HG03064 (cell line): ENCODE measurements around the gene HTR6.
"Not testable (repeated sequence)": the region's sequence is repeated elsewhere in the genome, so short reads cannot be mapped to it uniquely, and the experiment has no call there.

Experiments
- ATAC-seq: cut with Tn5 transposase; IDR thresholded peaks from one replicate; pipeline ENCODE4 v1.9.1; 2021; ENCODE audit warnings: low read depth; ENCODE audit not compliant: unreplicated experiment

The HTR6 gene

DNA sequence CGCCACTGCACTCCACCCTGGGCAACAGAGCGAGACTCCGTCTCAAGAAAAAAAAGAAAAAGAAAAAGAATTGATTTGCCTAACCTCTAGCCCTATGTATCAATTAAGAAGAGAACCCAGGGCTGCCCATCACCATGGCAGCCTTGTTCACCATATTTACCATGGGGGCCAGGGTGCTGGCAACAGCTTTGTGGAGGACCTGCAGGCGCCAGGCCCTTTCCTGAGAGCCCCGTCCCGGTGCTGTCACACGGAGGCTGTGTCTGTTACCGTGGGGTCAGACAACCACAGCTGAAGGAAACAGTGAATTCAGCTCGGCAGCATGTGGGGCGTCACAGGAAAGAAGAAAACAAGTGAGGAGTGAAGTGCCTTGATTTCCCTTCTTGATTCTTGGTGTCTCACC is 27.1 kb upstream of the HTR6 start:
- no peak for ATAC-seq

DNA sequence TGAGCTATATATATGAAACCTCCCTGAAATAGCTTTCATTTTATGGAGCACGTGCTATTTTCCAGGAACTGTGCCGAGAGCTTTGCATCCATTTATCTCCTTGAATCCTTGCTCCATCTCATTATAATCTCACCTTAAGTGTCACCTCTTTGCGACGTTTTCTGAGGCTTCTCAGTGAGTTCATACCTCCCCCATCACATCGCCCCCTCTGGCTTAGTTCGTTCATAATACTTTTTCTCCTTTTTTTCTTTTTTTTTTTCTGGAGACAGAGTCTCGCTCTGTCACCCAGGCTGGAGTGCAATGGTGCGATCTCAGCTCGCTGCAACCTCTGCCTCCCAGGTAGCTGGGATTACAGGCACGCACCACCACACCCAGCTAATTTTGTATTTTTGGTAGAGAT is 25.4 kb upstream of the HTR6 start:
- ATAC-seq = not testable (repeated sequence)

DNA sequence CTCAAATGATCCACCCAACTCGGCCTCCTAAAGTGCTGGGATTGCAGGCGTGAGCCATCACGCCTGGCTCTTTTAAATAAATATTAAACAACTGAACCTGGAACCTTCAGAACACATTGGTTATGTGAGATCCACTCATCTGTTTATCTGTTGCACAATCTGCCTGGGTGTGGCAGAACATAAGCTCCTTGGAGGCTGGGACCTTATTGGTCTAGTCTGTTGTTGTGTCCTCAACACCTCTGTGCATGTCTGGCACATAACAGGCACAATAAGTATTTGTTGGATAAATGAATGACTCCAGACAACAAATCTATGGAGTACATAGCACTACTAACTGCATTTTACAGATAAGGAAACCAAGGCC is 24.7 kb upstream of the HTR6 start:
- no peak for ATAC-seq

DNA sequence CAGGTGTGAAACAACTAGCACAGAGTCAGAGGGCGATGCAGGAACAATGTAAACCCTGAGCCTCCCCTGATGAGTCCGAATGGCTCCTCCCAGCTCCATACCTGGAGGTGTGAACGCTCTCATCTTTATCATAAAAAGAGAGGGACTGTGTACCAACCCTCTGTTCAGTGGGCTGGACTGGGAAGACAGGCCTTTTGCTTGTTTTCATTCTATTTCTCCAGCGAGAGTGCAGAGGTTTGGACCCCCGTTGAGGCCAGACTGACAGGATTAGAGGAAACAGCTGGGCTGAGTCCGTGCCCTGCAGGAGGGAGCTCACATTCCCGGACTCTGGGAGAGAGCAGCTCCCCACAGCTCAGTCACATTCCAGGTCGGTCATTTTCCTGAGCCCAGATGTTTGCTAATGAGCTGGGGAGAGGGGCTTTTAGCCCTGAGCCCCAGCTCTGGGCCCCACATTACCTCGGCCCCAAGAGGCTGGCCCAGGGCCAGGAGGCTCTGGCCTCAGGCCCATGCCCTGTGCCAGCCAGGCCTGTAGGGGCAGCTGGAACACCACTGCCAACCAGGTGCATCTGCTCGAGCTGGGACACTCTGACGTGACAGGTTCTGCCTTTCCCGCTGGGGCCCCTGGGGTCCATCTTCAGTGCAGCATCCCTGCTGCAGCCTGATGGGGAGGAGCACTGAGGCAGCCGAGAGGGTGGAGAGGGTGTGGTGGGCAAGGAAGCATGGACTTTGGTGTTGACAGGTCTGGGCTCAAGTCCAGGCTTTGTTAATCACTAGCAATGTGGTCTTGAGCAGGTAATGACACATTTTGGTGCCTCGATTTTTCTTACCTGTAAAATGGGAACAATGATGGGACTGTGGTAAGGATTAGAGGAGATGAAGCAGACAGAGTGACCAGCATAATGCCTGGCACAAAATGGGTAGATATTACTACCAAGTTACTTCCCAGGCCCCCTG is 24.0 kb upstream of the HTR6 start:
- ATAC-seq = no peak

DNA sequence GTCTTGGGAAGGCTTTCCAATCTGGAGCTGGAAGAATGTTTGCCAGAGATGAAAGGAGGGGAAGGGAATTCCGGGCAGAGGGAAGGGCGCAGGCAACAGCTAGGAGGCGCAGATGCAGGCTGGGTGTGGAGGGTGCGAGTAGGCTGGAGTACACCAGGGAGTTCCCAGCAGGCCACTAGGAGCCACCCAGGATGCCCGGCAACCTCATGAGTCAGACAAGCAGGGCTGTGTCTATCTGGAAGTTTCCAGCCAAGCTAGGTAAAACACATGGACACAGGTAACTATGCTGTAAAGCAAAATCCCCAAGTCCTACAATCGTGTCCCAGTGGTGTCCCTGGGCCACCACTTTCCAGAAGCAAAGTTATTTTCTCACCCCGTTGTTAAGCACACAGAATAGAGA is 21.6 kb upstream of the HTR6 start:
- no peak for ATAC-seq

DNA sequence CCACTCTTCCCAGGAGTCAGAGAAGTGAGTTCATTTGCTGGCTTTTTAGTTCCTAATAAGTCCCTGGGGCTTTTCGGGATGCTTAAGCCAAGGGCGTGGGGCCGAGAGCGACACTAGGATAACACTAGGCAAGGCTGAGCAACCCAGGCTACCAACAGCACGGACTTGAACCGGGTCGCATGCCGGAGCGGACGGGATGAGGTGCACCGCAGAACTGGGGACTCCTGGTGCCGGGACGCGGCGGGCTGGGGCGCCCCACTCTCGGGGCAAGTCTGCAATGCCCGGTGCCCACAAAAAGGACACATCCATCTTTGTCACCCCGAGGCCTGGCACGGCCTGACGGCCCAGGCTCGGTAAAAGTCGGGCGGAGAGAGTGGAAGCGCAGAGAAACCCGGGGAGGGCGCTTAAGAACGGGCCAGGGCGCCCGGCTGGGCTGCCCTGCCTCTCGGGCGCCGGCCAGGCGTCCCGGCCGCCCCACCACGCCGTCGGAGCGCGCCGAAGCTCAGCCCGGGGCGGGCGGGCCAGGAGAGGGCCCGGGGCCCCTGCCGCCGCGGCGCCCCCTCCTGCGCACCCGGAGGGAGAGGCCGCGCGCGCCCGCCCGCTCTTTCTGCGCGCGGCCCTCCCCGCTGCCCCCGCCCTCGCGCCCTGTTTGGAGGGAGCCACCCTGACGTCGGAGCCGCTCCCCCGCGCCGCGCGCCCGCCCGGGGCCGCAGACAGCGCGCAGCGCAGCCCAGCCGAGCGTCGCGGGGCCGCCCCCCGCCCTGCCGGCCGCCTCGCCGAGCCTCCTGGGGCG is 20.9 kb upstream of the HTR6 start, which contains the start of gene NBL1:
TSS of gene NBL1 (plus strand) at position 710 of the 793 bp plus-strand sequence. CDS start 10,720 bp downstream, outside the sequence.
- no peak for ATAC-seq

DNA sequence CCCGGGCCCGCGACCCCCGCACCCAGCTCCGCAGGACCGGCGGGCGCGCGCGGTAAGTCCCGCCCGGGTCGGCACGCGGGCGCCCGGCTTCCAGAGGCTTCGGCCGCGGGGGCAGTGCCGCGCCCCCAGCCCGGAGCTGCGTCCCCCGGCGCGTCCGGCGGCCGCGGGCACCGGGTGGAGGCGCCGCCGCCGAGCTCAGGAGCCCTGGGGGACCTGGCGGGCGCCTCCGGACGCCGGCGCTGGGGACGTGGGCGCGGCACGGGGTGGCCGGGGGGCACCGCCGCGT is 20.3 kb upstream of the HTR6 start:
- ATAC-seq = no peak

DNA sequence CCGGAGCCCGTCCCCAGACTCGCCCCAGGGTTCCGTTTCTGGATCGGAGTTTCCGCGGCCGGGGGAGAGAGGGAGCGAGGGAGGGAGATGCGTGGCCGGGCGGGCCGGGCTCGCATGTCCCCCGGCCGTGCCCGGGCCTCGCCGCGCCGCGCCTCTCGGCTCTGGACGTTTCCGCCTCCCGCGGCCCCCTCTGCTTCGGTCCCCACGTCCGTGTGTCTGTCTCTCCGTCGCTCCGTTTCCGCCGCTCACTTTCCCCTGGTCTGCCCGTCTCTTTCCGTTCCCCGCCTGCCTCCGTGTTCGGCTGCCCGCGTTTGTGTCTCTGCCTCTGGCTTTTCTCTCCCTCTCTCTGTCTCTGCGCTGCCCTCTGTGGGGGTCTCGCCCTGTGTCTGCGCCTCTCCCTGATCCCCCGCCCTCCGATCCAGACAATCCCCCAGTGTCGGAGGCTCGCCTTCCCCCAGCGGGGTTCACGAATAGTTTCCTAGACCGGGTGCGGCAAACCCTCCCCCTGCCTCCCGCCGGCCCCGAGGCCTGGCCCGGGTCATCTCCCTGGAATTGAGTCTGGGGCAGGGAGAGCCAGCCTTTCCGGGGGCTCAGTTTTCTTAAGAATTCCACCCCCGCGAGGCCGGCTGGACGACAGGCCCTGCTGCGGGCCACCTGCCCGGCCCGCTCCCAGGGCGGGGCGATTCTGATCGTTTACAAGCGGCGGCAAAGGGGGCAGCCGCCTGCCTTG is 19.8 kb upstream of the HTR6 start:
- no peak for ATAC-seq

DNA sequence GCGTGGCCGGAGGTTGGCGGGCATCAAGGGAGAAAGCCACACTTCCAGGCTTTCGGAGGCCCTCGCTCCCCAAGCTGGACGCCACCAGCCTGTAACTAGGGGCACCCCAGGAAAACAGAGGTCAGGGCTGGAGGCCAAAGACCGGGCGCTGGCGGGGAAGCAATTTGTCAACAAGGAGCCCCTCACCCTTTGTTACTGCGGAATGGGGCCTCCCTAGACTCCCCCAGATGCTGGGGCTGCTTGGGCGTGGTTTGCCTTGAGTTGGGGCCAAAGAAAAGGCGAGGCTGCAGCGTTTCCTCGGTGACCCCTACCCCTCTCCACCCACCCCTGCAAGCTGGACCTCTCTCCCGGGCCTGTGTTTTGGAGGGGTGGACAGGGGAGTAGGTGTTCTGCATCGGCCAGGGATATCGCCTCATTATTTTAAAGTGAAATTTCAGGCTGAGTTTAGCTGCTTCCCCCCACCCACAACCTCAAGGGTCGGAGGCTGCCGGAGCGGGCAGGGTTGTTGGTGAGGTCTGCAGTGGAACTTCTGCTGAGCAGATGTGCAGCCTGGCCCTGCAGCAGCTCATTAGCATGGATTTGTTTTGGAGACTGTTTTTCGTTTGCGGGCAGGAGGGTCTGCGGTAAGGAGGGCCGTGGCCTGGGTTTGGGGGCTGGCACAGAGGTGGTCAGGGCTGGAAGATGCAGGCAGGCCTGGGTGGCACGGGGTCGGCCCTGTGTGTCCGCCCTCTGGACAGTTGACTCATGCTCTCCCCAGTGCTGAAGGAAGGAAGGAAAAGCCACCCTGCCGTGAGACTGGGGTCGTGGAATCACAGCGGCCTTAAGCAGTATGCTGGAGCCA is 19.0 kb upstream of the HTR6 start:
- ATAC-seq = no peak

DNA sequence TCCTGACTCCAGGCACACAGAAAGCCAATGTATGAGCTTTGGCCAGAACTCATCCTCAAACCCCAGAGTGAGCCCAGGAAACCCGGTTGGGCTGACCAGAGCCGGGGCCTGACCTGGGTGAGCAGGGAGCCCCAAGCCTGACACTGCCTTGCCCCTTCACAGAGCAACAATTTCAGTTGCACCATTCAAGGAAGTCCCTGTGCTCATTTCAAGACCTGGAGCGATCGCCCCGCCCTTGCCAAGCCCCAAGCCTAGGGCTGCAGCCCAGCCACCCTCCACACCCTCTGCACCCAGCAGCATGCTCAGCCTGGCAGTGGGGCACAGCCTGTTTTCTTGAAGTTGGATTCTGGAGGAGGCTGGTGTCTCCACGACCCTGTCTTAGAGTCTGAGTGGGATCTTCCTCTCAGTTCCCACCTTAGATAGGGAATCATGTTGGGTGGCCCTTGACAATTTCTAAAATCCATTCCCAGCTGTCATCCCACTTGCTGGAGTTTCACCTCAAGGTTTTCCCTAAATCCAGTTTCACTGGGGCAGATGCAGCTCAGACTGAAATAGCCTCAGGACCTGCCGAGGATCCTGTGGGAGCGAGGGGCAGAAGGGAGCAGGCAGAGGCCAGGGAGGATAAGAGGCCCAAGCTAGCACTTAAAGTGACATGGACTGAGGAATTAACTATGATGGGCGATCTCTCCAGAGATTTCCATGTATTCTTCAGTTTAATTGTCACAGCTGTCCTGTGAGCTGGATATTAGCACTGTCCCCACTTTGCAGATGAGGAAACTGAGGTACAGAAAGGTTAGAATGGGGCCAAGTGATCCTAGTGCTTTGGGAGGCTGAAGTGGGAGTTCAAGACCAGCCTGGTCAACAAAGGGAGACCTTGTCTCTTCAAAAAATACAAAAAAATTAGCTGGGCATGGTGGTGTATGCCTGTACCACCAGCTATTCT is 18.0 kb upstream of the HTR6 start:
- no peak for ATAC-seq

DNA sequence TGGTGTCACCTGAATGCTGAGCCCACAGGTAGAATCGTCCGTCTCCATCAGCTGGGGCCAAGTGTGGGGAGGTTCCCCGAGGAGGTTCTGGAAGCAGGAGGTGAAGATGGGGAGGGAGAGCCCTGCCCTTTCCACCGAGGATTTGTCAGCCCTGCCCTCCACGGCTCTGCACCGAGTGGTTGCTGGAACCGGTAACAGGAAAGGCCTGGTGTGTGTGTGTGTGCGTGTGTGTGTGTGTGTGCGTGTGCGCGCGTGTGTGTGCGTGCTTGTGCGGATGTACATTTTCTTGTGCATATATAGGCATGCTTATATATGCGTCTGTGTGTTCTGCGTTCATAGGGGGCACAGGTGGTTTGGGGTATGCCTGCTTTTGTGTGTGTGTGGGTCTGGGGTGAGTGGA is 17.0 kb upstream of the HTR6 start:
- ATAC-seq = no peak

DNA sequence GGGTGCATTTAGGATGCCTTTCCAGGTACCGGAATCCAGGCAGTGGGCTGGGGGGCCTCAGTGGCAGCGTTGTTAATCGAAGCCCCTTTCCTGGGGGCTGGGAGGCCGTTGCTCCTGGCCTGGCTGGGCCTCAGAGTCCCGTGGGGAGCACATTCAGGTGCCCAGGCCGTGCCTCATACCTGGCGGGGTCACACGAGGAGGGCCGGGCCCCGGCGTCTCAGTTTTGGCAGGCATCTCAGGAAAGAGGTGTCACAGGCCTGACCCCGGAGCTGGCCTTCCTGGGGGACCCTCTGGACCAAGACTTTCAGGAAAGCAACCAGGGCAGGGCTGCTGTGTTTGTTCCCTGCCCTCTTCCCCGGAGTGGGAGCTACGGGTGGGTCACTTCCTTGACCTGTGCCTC is 16.4 kb upstream of the HTR6 start:
- no peak for ATAC-seq

DNA sequence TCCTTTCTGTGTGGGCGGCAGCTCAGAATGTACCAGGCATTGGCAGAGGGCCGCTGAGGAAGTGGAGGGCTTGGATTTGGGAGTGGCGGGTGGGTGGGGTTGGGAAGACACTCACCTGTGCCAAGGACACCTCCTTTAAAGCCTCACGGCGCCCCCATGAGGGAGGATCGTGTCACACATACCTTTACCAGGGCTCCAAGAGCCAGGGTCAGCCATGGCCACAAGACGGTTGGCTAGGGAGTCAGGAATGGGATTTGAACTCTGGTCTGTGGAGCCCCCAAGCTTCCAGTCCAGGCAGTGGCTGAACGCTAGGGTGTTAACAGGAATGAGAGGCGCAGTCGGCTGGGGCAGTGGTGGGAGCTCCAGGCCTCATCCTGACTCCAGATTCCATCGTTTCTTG is 16.0 kb upstream of the HTR6 start:
- no peak for ATAC-seq

DNA sequence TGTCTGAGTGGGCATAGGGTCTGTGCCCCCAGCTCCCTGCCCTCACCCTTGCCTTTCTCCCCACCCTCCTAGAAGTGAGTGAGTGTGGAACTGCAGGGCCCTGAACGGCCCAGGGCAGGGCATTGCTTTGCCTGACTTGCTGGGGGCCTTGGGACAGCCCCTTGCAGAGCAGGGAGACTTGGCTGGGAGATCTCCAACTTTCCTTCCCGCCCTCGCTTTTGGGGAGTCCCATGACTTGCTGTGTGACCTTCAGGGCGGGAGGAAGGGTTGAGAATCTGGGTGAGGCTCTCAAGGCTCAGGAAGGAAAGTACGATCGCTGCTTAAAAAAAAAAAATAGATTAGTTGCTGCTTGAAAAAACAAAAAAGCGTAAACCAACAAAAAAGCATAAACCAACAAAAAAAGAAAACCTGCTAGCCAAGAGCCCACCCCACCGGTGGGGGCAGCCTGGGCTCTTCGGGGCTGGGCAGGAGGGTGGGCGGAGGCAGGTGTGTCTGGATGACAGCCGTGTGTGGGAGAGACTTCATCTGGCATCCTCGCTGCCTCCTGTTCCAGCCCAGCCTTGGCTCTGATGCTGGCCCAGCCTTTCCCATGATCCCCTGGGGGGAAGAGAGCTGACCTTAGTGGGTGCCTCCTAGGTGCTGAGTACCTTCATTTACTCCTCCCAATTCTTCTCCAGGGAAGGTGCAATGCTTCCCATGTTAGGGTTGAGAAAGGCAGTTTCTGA is 14.1 kb upstream of the HTR6 start:
- no peak for ATAC-seq

DNA sequence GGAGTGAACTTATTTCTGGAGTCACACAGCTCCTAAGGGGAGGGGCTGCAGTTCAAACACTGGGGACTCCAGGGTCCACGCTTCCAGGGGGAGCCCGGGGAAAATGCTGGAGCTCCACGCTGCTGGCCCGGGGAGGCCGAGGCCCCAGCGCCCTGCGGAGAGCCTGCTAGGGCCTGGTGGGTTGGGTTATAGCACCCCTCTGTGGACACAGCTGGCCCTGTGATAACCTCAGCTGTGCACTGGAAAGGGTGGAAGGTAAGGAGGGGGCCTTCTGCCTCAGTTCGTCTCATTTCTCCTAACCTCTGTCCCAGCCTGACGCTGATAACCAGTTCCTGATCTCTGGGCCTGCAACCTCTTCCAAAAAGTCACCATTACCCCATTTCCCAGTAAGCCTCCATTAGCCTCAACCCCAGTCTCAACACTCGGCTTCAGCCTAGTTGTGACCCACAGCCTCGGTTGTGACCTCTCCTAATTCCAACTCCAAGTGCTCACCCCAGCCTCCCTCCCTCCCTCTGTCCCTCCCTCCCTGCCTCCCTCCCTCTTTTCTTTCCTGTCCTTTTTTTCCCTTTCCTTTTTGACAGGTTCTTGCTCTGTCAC is 13.4 kb upstream of the HTR6 start:
- no peak for ATAC-seq

DNA sequence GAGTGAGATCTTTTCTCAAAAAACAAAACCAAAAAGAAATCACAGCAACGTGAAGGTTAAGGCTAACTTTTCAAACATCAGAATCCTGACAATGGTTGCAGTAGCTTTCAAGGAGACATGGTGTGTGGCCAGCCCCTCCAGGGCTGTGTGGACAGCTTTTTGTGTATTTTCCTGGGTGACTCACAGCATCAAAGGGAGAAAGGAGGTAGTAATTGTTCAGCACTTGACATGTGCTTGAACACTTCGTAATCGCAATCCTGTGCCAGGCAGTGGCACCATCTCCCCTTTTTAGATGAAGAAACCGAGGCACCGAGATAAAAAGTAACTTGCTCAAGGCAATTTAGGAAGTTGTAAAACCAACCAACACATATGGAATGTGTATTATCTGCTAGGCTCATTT is 10.3 kb upstream of the HTR6 start:
- ATAC-seq = no peak

DNA sequence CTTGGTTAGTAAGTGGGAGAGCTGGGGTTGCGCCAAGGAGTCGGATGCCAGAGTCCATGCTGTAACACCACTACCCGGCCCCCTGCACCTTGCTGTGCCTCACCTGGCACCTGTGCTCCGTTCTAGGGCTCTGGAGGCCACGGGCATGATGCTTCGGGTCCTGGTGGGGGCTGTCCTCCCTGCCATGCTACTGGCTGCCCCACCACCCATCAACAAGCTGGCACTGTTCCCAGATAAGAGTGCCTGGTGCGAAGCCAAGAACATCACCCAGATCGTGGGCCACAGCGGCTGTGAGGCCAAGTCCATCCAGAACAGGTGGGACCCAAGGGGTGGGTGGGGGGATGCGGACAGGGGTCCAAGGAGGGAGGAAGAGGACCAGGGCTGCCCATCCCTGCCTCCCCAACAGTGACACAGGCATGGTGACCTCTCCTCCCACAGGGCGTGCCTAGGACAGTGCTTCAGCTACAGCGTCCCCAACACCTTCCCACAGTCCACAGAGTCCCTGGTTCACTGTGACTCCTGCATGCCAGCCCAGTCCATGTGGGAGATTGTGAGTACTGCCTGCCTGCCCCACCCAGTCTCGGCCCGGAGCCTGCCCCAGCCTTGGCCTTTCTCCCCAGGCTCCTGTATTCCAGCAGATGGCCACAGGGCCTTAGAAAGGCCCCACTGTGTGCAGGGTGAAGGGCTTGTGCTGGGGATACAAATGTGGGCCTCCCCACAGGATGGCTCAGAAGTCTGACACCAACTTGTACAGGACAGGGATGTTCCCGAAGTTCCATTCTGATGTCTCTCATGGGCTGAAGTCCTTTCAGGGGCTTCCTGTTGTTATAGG is 9.6 kb upstream of the HTR6 start:
- no peak for ATAC-seq

DNA sequence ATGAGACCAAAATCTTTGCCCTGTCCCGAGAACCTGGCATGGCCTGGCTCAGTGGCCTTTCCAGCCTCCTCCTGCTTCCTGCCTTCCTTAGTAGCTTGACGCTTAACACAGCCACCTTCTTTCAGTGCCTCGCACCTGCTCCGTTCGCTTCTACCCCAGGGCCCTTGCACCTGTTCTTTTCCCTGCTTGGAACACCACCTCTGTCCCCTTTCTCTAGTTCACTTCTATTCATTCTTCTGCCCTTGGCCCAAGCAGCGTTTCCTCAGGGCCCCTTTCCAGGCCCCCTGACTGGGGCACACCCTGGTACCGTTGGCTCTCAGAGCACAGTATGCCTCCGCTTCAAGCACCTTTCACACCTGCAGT is 9.0 kb upstream of the HTR6 start:
- no peak for ATAC-seq
